Skin epidermis (tissue), 12 donors: Measurements from ENCODE around the gene DNAJC4.

Experiments
- H3K27ac ChIP-seq, 21 experiments: fragments of 200-600 bp; sonication (generic) in 11 of 21; one replicate each; pipeline ENCODE4 v1.5.0; 2020; ENCODE audit warnings: mild to moderate bottlenecking in 3 of 21, inconsistent platforms in 2 of 21, moderate library complexity in 2 of 21
- H3K4me3 ChIP-seq, 7 experiments: fragments of 200-600 bp; sonication (generic) in 2 of 7; one replicate each; pipeline ENCODE4 v1.5.0; 2020; ENCODE audit warnings: inconsistent platforms in 2 of 7, mild to moderate bottlenecking in 2 of 7, moderate library complexity in 1 of 7

Gene DNAJC4

GRCh38 chr11:64225608-64226506 is 4.5 kb upstream of the DNAJC4 start, which contains the start of the genes NUDT22 and TRPT1:
Gene NUDT22 (plus strand): TSS chr11:64226274. CDS start chr11:64226653, 379 bp downstream.
Gene TRPT1 (minus strand): TSS chr11:64226186. CDS start chr11:64225860, 326 bp downstream.
- H3K4me3 ChIP-seq: peak within 1 kb of the TSS; percentile 61 to 87 (median 74)
- H3K27ac ChIP-seq: peak within 1 kb of the TSS; percentile 38 to 99 (median 93)

GRCh38 chr11:64226507-64227051 is 3.8 kb upstream of the DNAJC4 start:
- Histone ChIP-seq H3K27ac (peak overlapping the region; percentile 38 to 99 (median 93)), H3K4me3 (peak overlapping the region; percentile 61 to 87 (median 74))

GRCh38 chr11:64227405-64227956 is 2.9 kb upstream of the DNAJC4 start:
- H3K27ac ChIP-seq: peak overlapping the region in 20 of 21 experiments; percentile 82 to 99 (median 93)
- peak overlapping the region; percentile 61 to 87 (median 74) for H3K4me3 ChIP-seq

GRCh38 chr11:64229090-64229743 is 1.1 kb upstream of the DNAJC4 start:
- peak overlapping the region in 13 of 21 experiments; percentile 77 to 93 (median 87) for H3K27ac ChIP-seq
- no peak overlapping the region for H3K4me3 ChIP-seq

- H3K27ac ChIP-seq: peak overlapping the region; percentile 2 to 93 (median 87)
Observed at GRCh38 chr11:64229744-64230170, 591 bp upstream of the DNAJC4 start.

GRCh38 chr11:64230985-64231365 is 627 bp downstream of the DNAJC4 start:
- peak overlapping the region in 20 of 21 experiments; percentile 77 to 93 (median 87) for H3K27ac ChIP-seq

More at GRCh38 chr11:64229744-64230170, 591 bp upstream of the DNAJC4 start:
- peak overlapping the region; percentile 48 to 76 (median 67) for H3K4me3 ChIP-seq

GRCh38 chr11:64231546-64231945 is 1.2 kb downstream of the DNAJC4 start:
- no peak overlapping the region for H3K4me3 ChIP-seq
- peak overlapping the region in 2 of 21 experiments; percentile 18 to 89 for H3K27ac ChIP-seq

More at GRCh38 chr11:64230985-64231365, 627 bp downstream of the DNAJC4 start:
- H3K4me3 ChIP-seq: peak overlapping the region; percentile 48 to 76 (median 67)

- no peak overlapping the region for H3K4me3 ChIP-seq
- peak overlapping the region in 3 of 21 experiments; percentile 18 to 42 (median 27) for H3K27ac ChIP-seq
Observed at GRCh38 chr11:64232182-64232966, 2.0 kb downstream of the DNAJC4 start.

GRCh38 chr11:64232967-64233315 is 2.6 kb downstream of the DNAJC4 start:
- no peak overlapping the region for H3K27ac ChIP-seq
- H3K4me3 ChIP-seq: no peak overlapping the region

GRCh38 chr11:64233913-64234586 is 3.7 kb downstream of the DNAJC4 start, which contains the start of gene VEGFB:
Gene VEGFB (plus strand): TSS chr11:64234584. CDS start chr11:64234834, 250 bp downstream.
- H3K4me3 ChIP-seq: peak within 1 kb of the TSS; percentile 41 to 69 (median 58)
- peak within 1 kb of the TSS in 20 of 21 experiments; percentile 22 to 91 (median 82) for H3K27ac ChIP-seq

GRCh38 chr11:64234647-64235379 is 4.5 kb downstream of the DNAJC4 start:
- peak overlapping the region; percentile 41 to 69 (median 58) for H3K4me3 ChIP-seq
- H3K27ac ChIP-seq: peak overlapping the region in 20 of 21 experiments; percentile 14 to 91 (median 82)

GRCh38 chr11:64235437-64236161 is 5.3 kb downstream of the DNAJC4 start:
- H3K27ac ChIP-seq: peak overlapping the region in 17 of 21 experiments; percentile 58 to 91 (median 83)
- H3K4me3 ChIP-seq: peak overlapping the region; percentile 41 to 69 (median 58)

- peak overlapping the region in 17 of 21 experiments; percentile 11 to 99 (median 70) for H3K27ac ChIP-seq
Observed at GRCh38 chr11:64237484-64237951, 7.2 kb downstream of the DNAJC4 start.

GRCh38 chr11:64238076-64238475 is 7.7 kb downstream of the DNAJC4 start:
- H3K27ac ChIP-seq: peak overlapping the region in 16 of 21 experiments; percentile 18 to 99 (median 98)
- H3K4me3 ChIP-seq: no peak overlapping the region

More at GRCh38 chr11:64237484-64237951, 7.2 kb downstream of the DNAJC4 start:
- peak overlapping the region in 1 of 7 experiments; percentile 5 for H3K4me3 ChIP-seq

GRCh38 chr11:64238999-64239398 is 8.7 kb downstream of the DNAJC4 start:
- Histone ChIP-seq H3K27ac (peak overlapping the region in 17 of 21 experiments; percentile 69 to 99 (median 98)), H3K4me3 (no peak overlapping the region)
